Pancreas (tissue), 10 donors: ENCODE measurements around the gene GABBR2. TPM values are rescaled to one million over a fixed set of nuclear protein-coding genes. Genes with fewer than 3 reads are reported as not detected.

Experiments
- ATAC-seq, 4 donors: fragments of 200-7000 bp; cut with Tn5 transposase; one replicate each; pipeline versions ENCODE4 v1.8.0 to v1.9.1; 2020; ENCODE audit warnings: mild to moderate bottlenecking in 4 of 4, moderate library complexity in 4 of 4
- DNase-seq, 6 donors: peaks; one replicate each; pipeline ENCODE4 v3.0.0-alpha.2; 2020
- FAIRE-seq: peaks from 2 replicates; lab custom pipeline; 2012; peaks lifted over from hg19 to GRCh38; lab: Jason Lieb, UNC
- H3K27ac ChIP-seq, 4 donors: fragments of 200-600 bp; sonication (generic); 1 replicate in 3 of 4; 2 replicates in 1 of 4; pipeline versions ENCODE4 v1.5.0 to v1.8.0; 2020
- H3K27me3 ChIP-seq, 4 donors: fragments of 200-600 bp; one replicate each; pipeline ENCODE4 v1.8.0; 2021
- H3K36me3 ChIP-seq, 3 donors: fragments of 200-600 bp; sonication (generic) in 1 of 3; one replicate each; pipeline versions ENCODE4 v1.5.0 to v1.8.0; 2020 to 2021
- H3K4me1 ChIP-seq, 3 donors: fragments of 200-600 bp; one replicate each; pipeline ENCODE4 v1.8.0; 2021
- H3K4me3 ChIP-seq, 4 donors: fragments of 200-600 bp; sonication (generic) in 2 of 4; one replicate each; pipeline versions ENCODE4 v1.5.0 to v1.8.0; 2020 to 2021
- H3K9me3 ChIP-seq, 4 donors: fragments of 200-600 bp; one replicate each; pipeline ENCODE4 v1.8.0; 2021
- WGBS, 2 donors: extraction: QIAGEN DNeasy Blood & Tissue Kit; methylation state at CpG; one replicate each; pipeline ENCODE4 v1.1.7; 2013; 5-methylcytosine and 5-hydroxymethylcytosine counted together
- intact Hi-C, 3 donors: fragments of 100-400 bp; cut with DNase I; formaldehyde crosslinking; loops; one replicate each; pipeline versions ENCODE4 v1.11.1 to v1.14.2; 2022
- polyA plus RNA-seq, 2 donors: library from polyadenylated mRNA; stranded (reverse); fragments of 200-250 nt; gene quantifications; one replicate each; pipeline ENCODE4 v1.2.3, GENCODE V29; 2013
- total RNA-seq, 6 donors: library from RNA; stranded (reverse); fragmentation: NEBNext Ultra II Directional in 4 of 6; extraction: Animal tissue kit (Norgen Biotek cat#: 25700) in 4 of 6; gene quantifications; one replicate each; pipeline versions ENCODE4 v1.2.1 to v1.2.4, GENCODE V29; 2021 to 2023
- TF ChIP-seq, protein P1 (sequence below), 4 donors: fragments of 200-600 bp; sonication (generic) in 3 of 4; IDR thresholded peaks; one replicate each; pipeline versions ENCODE4 v1.5.0 to v1.8.0; 2021; ENCODE audit warnings: antibody characterized with exemption in 4 of 4
- donor health status: healthy with polysubstance abuse.
- donor health status: DM: no; HTN: no; CAD: no; lungs with moderate emphysema.
- donor health status: DM: no; HTN: no; CAD: no.
- donor health status: control.
- donor health status: control.
- donor health status: Bipolar disorder and iron deficiency.
- donor health status: DM: yes; HTN: yes; CAD: no.
- donor health status: DM: no; HTN: no; CAD: no.
- donor health status: DM: no; HTN: no; CAD: no.
- donor health status: DM: yes; HTN: yes; CAD: no.

Gene GABBR2
- total and polyA plus RNA-seq, 8 donors = 0.04 to 0.14 (median 0.07) TPM; not detected in 4

DNA sequence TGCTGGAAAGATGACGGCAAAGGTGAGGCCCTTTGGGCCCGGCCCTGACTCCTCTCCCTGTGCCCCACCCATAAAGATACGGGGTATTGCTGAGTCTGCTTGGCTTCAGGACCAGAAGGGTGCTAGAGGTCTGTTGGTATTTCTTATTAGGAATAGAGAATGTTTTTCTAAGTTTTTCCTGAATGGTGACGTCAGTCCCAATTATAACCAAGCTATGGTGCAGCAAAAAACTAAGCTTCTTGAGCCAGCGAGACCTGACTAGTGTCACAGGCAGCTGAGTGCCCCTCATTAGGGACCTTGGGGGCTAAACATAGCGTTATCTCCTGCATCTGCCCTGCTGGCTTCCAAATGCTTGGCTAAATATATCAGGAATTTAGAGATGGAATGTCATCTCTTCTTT lies 302.3 kb downstream of the GABBR2 start:
- no peak for DNase-seq
- Histone ChIP-seq H3K4me3 (no peak overlapping the region), H3K4me1 (no peaks in the 10 kb centered on the region), H3K9me3 (no peaks in the 10 kb centered on the region), H3K27ac (no peak overlapping the region), H3K27me3 (no peaks in the 10 kb centered on the region), H3K36me3 (no peaks in the 10 kb centered on the region)
- intact Hi-C loops = no loop called here
- WGBS, 2 donors = 75 to 80% methylated on average over 6 of the region's 6 CpGs
- TF ChIP-seq, protein P1, sequence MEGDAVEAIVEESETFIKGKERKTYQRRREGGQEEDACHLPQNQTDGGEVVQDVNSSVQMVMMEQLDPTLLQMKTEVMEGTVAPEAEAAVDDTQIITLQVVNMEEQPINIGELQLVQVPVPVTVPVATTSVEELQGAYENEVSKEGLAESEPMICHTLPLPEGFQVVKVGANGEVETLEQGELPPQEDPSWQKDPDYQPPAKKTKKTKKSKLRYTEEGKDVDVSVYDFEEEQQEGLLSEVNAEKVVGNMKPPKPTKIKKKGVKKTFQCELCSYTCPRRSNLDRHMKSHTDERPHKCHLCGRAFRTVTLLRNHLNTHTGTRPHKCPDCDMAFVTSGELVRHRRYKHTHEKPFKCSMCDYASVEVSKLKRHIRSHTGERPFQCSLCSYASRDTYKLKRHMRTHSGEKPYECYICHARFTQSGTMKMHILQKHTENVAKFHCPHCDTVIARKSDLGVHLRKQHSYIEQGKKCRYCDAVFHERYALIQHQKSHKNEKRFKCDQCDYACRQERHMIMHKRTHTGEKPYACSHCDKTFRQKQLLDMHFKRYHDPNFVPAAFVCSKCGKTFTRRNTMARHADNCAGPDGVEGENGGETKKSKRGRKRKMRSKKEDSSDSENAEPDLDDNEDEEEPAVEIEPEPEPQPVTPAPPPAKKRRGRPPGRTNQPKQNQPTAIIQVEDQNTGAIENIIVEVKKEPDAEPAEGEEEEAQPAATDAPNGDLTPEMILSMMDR (IDR thresholded peaks at IDR 0.05) = no peak
- no peak for FAIRE-seq
- ATAC-seq = no peak

DNA sequence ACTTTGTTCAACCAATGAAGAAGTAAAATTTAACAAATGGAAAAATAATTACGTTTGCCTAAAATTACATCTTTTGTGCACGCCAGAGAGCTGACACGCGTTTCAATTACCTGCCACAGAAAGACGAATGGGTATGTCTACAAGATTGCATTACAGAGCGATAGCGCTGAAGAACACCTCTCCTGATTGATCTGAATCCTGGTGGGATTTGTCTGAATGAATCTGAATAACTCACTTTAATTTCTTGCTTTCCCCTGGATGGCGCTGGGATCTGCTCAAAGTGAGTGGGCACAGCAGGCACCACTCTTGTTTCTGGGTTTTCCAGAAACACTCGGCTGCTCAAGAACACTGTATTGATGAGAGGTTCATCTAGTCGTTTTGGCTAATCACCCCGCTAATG lies 304.5 kb downstream of the GABBR2 start:
- intact Hi-C loops = no loop called here
- WGBS, 2 donors = 79% methylated on average over 11 of the region's 11 CpGs
- Histone ChIP-seq H3K4me3 (no peak overlapping the region), H3K27me3 (no peaks in the 10 kb centered on the region), H3K9me3 (no peaks in the 10 kb centered on the region), H3K27ac (no peak overlapping the region), H3K4me1 (no peaks in the 10 kb centered on the region), H3K36me3 (no peaks in the 10 kb centered on the region)
- TF ChIP-seq, protein P1 (IDR thresholded peaks at IDR 0.05) = no peak
- no peak for ATAC-seq
- FAIRE-seq = no peak
- DNase-seq = no peak

DNA sequence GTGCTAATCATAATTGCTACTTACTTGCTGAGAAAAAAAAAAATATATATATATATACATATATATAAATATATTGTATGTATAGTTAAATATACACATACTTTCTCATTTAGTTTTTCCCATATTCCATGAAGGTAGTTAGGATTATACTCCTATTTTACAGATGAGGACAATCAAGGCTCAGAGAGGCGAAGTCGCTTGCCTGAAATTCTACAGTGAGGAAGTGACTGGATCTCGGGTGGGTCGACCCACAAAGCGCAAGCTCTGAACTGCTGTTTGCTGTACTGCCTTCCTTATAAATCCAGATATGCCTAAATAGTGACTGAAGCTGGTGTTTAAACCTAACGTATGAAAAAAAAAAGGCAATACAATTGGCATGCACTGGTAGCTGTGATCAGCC lies 305.0 kb downstream of the GABBR2 start:
- H3K27ac ChIP-seq = no peak overlapping the region
- no peaks in the 10 kb centered on the region for H3K4me1 ChIP-seq
- WGBS, 2 donors = 92 to 94% methylated on average over 6 of the region's 6 CpGs
- TF ChIP-seq, protein P1 (IDR thresholded peaks at IDR 0.05) = no peak
- no peak for DNase-seq
- no peak for FAIRE-seq
- no peaks in the 10 kb centered on the region for H3K27me3 ChIP-seq
- intact Hi-C loops = no loop called here
- H3K9me3 ChIP-seq = no peaks in the 10 kb centered on the region
- H3K4me3 ChIP-seq = no peak overlapping the region
- no peaks in the 10 kb centered on the region for H3K36me3 ChIP-seq
- no peak for ATAC-seq

DNA sequence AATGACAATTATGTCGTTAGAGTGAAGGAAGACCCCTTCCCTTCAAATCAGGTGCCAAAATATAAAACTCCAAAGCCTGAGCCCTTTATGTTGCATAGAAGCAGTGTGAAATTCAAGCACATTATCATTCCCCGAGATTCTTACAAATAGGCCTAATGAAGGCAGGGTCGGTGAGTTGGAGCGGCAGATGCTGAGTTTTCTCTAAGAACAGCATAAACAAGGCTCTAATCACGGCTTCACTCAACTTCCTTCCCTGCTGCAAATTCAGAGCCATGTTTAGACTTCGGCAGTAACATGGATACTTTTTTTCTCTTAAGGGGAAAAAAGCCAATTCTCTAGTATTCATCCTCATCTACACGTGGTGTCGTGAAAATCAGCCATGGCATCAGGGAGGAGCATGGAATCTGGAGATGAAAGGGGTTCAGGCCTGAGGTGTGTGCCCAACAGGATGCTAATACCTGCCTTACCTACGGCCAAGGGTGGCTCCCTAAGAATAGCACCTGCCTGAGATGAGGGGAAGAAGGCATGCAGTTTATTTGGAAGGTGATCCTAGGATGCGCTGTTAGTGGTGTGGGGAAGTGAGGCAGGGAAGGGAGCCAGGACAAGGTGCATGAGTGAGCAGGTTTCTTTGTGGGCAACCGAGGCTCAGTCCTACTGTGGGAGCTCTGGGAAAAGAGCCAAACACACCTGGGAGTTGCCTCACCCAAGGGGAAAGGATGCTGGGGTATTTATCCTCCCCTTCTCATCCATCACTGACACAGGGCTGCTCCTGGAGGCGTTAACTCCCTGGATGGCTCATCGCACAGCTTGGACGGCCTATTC lies 306.5 kb downstream of the GABBR2 start:
- Histone ChIP-seq H3K4me1 (no peaks in the 10 kb centered on the region), H3K27ac (no peak overlapping the region), H3K27me3 (no peaks in the 10 kb centered on the region), H3K9me3 (no peaks in the 10 kb centered on the region), H3K4me3 (no peak overlapping the region), H3K36me3 (no peaks in the 10 kb centered on the region)
- WGBS, 2 donors = 84 to 87% methylated on average over 14 of the region's 14 CpGs
- intact Hi-C loops = no loop called here
- ATAC-seq (no peak), DNase-seq (no peak), FAIRE-seq (no peak)
- TF ChIP-seq, protein P1 (IDR thresholded peaks at IDR 0.05) = no peak
